Right lobe of liver (tissue), 6 donors: ENCODE measurements around the gene KCNQ5. TPM values are rescaled to one million over a fixed set of nuclear protein-coding genes. Genes with fewer than 3 reads are reported as not detected.

Experiments
- ATAC-seq, 4 donors: fragments of 200-7000 bp; cut with Tn5 transposase; one replicate each; pipeline ENCODE4 v1.9.1; 2020; ENCODE audit warnings: mild to moderate bottlenecking in 4 of 4, moderate library complexity in 4 of 4
- DNase-seq, 3 donors: peaks; one replicate each; pipeline ENCODE4 v3.0.0-alpha.2; 2020
- H3K27ac ChIP-seq, 3 donors: fragments of 200-600 bp; one replicate each; pipeline ENCODE4 v1.8.0; 2022
- H3K27me3 ChIP-seq, 2 donors: fragments of 200-600 bp; one replicate each; pipeline ENCODE4 v1.8.0; 2022
- H3K36me3 ChIP-seq, 4 donors: fragments of 200-600 bp; sonication (generic) in 1 of 4; one replicate each; pipeline versions ENCODE4 v1.5.1 to v1.8.0; 2017 to 2022; ENCODE audit warnings: control low read depth in 1 of 4
- H3K4me1 ChIP-seq, 4 donors: fragments of 200-600 bp; sonication (generic) in 1 of 4; one replicate each; pipeline versions ENCODE4 v1.5.1 to v1.8.0; 2017 to 2022; ENCODE audit warnings: control low read depth in 1 of 4
- H3K4me3 ChIP-seq, 3 donors: fragments of 200-600 bp; one replicate each; pipeline ENCODE4 v1.8.0; 2022
- H3K9me3 ChIP-seq, 4 donors: fragments of 200-600 bp; sonication (generic) in 1 of 4; one replicate each; pipeline versions ENCODE4 v1.5.1 to v1.8.0; 2017 to 2022; ENCODE audit warnings: control low read depth in 1 of 4
- POLR2A ChIP-seq: fragments of 450-650 bp; IDR thresholded peaks from one replicate; pipeline ENCODE4 v1.6.1; 2017; ENCODE audit warnings: antibody characterized with exemption, mild to moderate bottlenecking
- WGBS: methylation state at CpG from one replicate; pipeline ENCODE4 v1.1.6; 2018; ENCODE audit warnings: low coverage, low lambda C conversion rate; ENCODE audit not compliant: insufficient coverage; ENCODE audit errors: missing lambda C conversion rate; 5-methylcytosine and 5-hydroxymethylcytosine counted together
- intact Hi-C, 2 donors: fragments of 100-400 bp; cut with DNase I; formaldehyde crosslinking; loops; one replicate each; pipeline versions ENCODE4 v1.11.2 to v1.14.1; 2022
- total RNA-seq, 6 experiments: library from RNA; depleted of rRNA in 2 of 6; stranded (reverse); fragments of >200 nt in 2 of 6; fragmentation: NEBNext Ultra II Directional in 3 of 6; extraction: Animal tissue kit (Norgen Biotek cat#: 25700) in 3 of 6; gene quantifications; one replicate each; pipeline versions ENCODE4 v1.1.0 to v1.2.4, GENCODE V29; 2016 to 2023
- TF ChIP-seq, protein P1 (sequence below), 4 donors: fragments of 200-600 bp in 3 of 4; fragments of 450-650 bp in 1 of 4; IDR thresholded peaks; one replicate each; pipeline versions ENCODE4 v1.5.1 to v1.8.0; 2016 to 2022; ENCODE audit warnings: antibody characterized with exemption in 4 of 4, mild to moderate bottlenecking in 2 of 4
- donor health status: DM: no; HTN: yes; CAD: no.
- donor health status: DM: no; HTN: no; CAD: no.
- donor health status: DM: no; HTN: no; CAD: no.
- donor health status: DM: no; HTN: yes; CAD: no.
- donor health status: DM: no; HTN: yes; CAD: no.

Gene KCNQ5
- total RNA-seq, 6 experiments from 2014 or later, result 0.04 to 0.11 TPM; not detected in 4

DNA sequence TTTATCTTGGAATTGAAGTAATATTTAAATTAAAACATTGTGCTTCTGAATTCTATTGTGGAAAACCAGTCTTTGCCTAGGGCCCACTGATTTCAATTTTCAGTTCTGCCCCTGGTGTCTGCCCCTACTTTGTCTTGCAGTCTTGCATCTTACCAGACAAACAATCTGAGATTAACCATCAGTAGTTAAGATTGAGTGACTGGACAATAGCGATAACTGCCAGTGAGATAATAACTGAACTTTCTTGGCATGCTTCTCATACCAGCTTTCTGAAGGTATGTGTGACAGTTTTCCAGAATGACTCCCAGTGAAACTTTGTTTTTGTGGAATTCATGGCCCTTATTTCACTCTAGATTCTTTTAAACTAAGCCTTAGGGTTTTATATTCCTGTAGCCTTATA is 53.5 kb downstream of the KCNQ5 start:
- ATAC-seq, result no peak
- intact Hi-C loops, result no loop called here
- Histone ChIP-seq H3K4me1 (no peaks in the 10 kb centered on the region), H3K27ac (no peak overlapping the region), H3K27me3 (no peaks in the 10 kb centered on the region), H3K9me3 (no peaks in the 10 kb centered on the region), H3K36me3 (no peaks in the 10 kb centered on the region), H3K4me3 (no peak overlapping the region)
- no peak for DNase-seq
- no peak for TF ChIP-seq POLR2A
- TF ChIP-seq, protein P1, sequence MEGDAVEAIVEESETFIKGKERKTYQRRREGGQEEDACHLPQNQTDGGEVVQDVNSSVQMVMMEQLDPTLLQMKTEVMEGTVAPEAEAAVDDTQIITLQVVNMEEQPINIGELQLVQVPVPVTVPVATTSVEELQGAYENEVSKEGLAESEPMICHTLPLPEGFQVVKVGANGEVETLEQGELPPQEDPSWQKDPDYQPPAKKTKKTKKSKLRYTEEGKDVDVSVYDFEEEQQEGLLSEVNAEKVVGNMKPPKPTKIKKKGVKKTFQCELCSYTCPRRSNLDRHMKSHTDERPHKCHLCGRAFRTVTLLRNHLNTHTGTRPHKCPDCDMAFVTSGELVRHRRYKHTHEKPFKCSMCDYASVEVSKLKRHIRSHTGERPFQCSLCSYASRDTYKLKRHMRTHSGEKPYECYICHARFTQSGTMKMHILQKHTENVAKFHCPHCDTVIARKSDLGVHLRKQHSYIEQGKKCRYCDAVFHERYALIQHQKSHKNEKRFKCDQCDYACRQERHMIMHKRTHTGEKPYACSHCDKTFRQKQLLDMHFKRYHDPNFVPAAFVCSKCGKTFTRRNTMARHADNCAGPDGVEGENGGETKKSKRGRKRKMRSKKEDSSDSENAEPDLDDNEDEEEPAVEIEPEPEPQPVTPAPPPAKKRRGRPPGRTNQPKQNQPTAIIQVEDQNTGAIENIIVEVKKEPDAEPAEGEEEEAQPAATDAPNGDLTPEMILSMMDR (IDR thresholded peaks at IDR 0.05), result no peak
- WGBS, result 83% methylated on average over 1 of the region's 1 CpG

DNA sequence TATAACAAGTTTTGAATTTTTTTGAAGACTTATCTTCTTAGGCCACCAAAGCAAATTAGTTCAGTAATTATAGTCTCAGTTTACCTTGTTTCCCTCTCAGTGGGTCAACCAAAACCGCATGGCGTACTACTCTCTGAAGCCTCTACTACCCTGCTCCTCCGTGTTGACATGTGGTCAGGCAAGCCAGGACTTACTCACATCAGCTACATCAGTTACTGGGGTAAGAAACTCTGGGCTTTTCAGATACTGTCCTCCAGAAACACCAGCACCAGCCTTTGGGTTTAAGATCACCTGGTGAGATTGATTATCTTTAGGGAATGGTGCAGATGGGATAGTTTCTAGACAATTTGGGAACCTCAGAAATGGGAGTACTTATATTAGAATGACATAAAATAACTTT is 55.1 kb downstream of the KCNQ5 start:
- WGBS, result 34% methylated on average over 3 of the region's 3 CpGs
- Histone ChIP-seq H3K4me3 (no peak overlapping the region), H3K4me1 (no peaks in the 10 kb centered on the region), H3K27me3 (no peaks in the 10 kb centered on the region), H3K27ac (no peak overlapping the region), H3K9me3 (no peaks in the 10 kb centered on the region), H3K36me3 (no peaks in the 10 kb centered on the region)
- no peak for ATAC-seq
- intact Hi-C loops, result no loop called here
- DNase-seq, result no peak
- TF ChIP-seq POLR2A, result no peak
- TF ChIP-seq, protein P1 (IDR thresholded peaks at IDR 0.05), result no peak

DNA sequence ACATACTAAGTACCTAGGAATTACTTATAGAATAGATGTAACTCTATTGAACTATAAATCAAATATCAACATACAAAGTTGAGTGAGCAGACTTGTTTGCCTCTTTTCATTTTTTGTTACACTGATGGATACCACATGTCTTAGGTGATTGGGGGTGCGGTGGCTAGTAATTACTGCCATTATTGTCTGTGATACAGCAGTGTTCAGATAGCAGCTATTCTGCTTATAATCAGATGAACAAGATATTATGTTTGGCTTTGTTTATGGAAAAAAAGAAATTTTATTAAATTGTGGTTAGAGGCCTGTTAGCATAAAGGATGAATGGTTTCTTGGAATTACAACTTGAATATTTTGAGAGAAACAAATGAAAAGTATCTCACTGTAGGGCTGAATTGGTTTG is 55.9 kb downstream of the KCNQ5 start:
- no peak for TF ChIP-seq POLR2A
- TF ChIP-seq, protein P1 (IDR thresholded peaks at IDR 0.05), result no peak
- Histone ChIP-seq H3K4me1 (no peaks in the 10 kb centered on the region), H3K9me3 (no peaks in the 10 kb centered on the region), H3K27me3 (no peaks in the 10 kb centered on the region), H3K36me3 (no peaks in the 10 kb centered on the region), H3K27ac (no peak overlapping the region), H3K4me3 (no peak overlapping the region)
- DNase-seq (no peak), ATAC-seq (no peak)
- intact Hi-C loops, result no loop called here
- 47% methylated on average over 1 of the region's 1 CpG for WGBS

DNA sequence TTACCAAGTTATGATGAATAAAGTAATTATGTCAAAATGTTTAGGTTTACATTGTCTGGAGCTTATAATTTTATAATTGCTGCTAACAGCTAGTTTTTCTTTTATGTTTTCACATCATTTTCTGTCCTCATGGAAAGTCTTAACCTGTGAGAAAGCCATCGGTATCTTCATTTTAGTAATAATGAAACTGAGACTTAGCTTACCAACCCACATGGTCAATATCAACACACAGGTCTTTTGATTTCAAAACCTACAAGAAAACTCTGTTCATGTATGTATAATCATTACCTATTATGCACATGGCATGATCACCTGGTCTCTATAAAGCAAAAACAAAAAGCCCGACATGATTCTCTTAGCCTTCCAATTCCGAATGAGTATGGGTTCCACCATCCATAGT is 61.9 kb downstream of the KCNQ5 start:
- no peak for DNase-seq
- Histone ChIP-seq H3K4me1 (no peaks in the 10 kb centered on the region), H3K27ac (no peak overlapping the region), H3K27me3 (no peaks in the 10 kb centered on the region), H3K36me3 (no peaks in the 10 kb centered on the region), H3K4me3 (no peak overlapping the region), H3K9me3 (no peaks in the 10 kb centered on the region)
- intact Hi-C loops, result no loop called here
- TF ChIP-seq, protein P1 (IDR thresholded peaks at IDR 0.05), result no peak
- no peak for TF ChIP-seq POLR2A
- 63% methylated on average over 3 of the region's 3 CpGs for WGBS
- ATAC-seq, result no peak
